Measurements from ENCODE around the gene GRIK4. TPM values are rescaled to one million over a fixed set of nuclear protein-coding genes. Genes with fewer than 3 reads are reported as not detected.

GRIK4 gene
- total and polyA plus RNA-seq, 8 donors: 0.02 TPM; not detected in 7

- intact Hi-C loops (cut with DNase I): no loop called here
- 62 to 77% methylated on average over 4 to 5 of the region's 5 CpGs for WGBS, 2 donors
Observed at GRCh38 chr11:120932305-120932915, 420.9 kb downstream of the GRIK4 start.

GRCh38 chr11:120936356-120936755 is 424.8 kb downstream of the GRIK4 start:
- intact Hi-C loops (cut with DNase I): no loop called here

More at GRCh38 chr11:120932305-120932915, 420.9 kb downstream of the GRIK4 start:
- no peak for TF ChIP-seq CTCF (IDR thresholded peaks at IDR 0.05)
- DNase-seq (no peak), FAIRE-seq (no peak), ATAC-seq (no peak)
- Histone ChIP-seq H3K9me3 (no peaks in the 10 kb centered on the region), H3K4me3 (no peak overlapping the region), H3K27ac (no peak overlapping the region), H3K4me1 (no peaks in the 10 kb centered on the region), H3K27me3 (no peaks in the 10 kb centered on the region), H3K36me3 (no peaks in the 10 kb centered on the region)

GRCh38 chr11:120937501-120937900 is 426.0 kb downstream of the GRIK4 start:
- no peaks in the 10 kb centered on the region for H3K4me1 ChIP-seq
- no peaks in the 10 kb centered on the region for H3K27me3 ChIP-seq
- H3K4me3 ChIP-seq: no peak overlapping the region
- ATAC-seq (no peak), DNase-seq (no peak), FAIRE-seq (no peak)
- no peaks in the 10 kb centered on the region for H3K36me3 ChIP-seq
- no peak for TF ChIP-seq CTCF (IDR thresholded peaks at IDR 0.05)
- H3K27ac ChIP-seq: no peak overlapping the region
- intact Hi-C loops (cut with DNase I): no loop called here
- WGBS, 2 donors: 28 to 30% methylated on average over 5 of the region's 5 CpGs
- H3K9me3 ChIP-seq: no peaks in the 10 kb centered on the region

More at GRCh38 chr11:120936356-120936755, 424.8 kb downstream of the GRIK4 start:
- H3K27ac ChIP-seq: no peak overlapping the region
- H3K27me3 ChIP-seq: no peaks in the 10 kb centered on the region
- no peak for DNase-seq
- H3K4me1 ChIP-seq: no peaks in the 10 kb centered on the region
- H3K4me3 ChIP-seq: no peak overlapping the region
- H3K9me3 ChIP-seq: no peaks in the 10 kb centered on the region
- 31 to 42% methylated on average over 3 of the region's 3 CpGs for WGBS, 2 donors
- no peak for TF ChIP-seq CTCF (IDR thresholded peaks at IDR 0.05)
- no peak for ATAC-seq
- no peak for FAIRE-seq
- H3K36me3 ChIP-seq: no peaks in the 10 kb centered on the region

DNA sequence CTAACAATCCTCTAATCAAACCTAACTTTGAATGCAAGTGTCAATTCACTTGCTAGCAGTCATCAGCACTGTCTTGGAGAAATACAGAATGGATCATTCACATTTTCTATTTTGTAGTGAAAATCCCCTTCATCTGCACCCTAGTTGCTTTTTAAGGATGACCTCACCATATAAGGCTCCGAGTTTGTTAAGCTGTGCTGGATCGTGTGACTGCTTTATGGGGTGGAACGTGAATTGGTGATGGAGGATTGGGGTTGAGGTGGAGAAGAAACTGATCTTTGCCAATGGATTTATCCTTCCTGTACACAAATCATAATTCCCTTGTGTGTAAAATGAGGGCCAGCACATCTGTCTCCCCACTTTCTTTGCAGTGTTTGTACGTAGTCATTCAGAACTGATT is 426.7 kb downstream of the GRIK4 start:
- Histone ChIP-seq H3K4me1 (no peaks in the 10 kb centered on the region), H3K27me3 (no peaks in the 10 kb centered on the region), H3K36me3 (no peaks in the 10 kb centered on the region), H3K9me3 (no peaks in the 10 kb centered on the region), H3K27ac (no peak overlapping the region), H3K4me3 (no peak overlapping the region)
- intact Hi-C loops (cut with DNase I): no loop called here
- TF ChIP-seq CTCF (IDR thresholded peaks at IDR 0.05): no peak
- ATAC-seq: no peak
- WGBS, 2 donors: 33 to 37% methylated on average over 4 of the region's 4 CpGs
- DNase-seq: no peak
- FAIRE-seq: no peak

DNA sequence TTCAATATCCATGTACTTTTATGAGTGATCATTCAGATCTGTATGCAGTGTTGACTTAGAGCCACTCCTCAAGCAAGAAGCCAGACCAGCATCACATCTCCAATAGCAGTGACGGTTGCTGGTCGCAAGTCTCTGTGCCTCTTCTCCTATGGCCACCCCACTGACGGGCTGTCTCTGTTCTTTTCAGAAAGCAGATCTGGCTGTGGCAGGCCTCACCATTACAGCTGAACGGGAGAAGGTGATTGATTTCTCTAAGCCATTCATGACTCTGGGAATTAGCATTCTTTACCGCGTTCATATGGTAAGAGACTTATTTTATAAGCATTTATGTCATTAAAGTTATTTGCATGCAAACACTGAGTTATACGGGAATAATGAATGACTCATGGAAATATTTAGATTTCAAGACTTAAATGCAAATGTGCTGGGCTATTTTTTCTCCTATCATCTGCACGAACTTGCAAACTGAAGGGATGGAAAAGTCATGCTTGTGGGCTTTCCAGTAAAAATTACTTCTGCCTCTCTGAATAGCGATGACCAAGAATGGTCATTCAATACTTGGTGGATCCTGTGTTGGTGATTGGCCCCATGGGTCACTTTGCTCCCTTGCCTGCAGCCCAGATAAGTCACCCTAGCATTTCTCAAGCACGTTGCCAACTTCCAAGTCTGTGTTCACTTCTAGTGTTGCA is 428.8 kb downstream of the GRIK4 start:
- intact Hi-C loops (cut with DNase I): no loop called here
- 71 to 80% methylated on average over 10 of the region's 10 CpGs for WGBS, 2 donors
- FAIRE-seq: no peak
- H3K27me3 ChIP-seq: no peaks in the 10 kb centered on the region
- DNase-seq: no peak
- H3K4me1 ChIP-seq: no peaks in the 10 kb centered on the region
- ATAC-seq: no peak
- no peak for TF ChIP-seq CTCF (IDR thresholded peaks at IDR 0.05)
- no peak overlapping the region for H3K27ac ChIP-seq
- H3K36me3 ChIP-seq: no peaks in the 10 kb centered on the region
- H3K9me3 ChIP-seq: no peaks in the 10 kb centered on the region
- H3K4me3 ChIP-seq: no peak overlapping the region

All from pancreas (tissue), 10 donors.